Ishikawa (cell line): ENCODE data around the gene IPO9.

ENCODE experiments used
- CEBPB ChIP-seq: IDR thresholded peaks from 2 replicates; pipeline ENCODE4 v1.6.1; 2012
- CREB1 ChIP-seq: IDR thresholded peaks from 2 replicates; pipeline ENCODE4 v1.6.1; 2012; ENCODE audit warnings: low read depth
- EGR1 ChIP-seq: IDR thresholded peaks from 2 replicates; pipeline ENCODE4 v1.6.1; 2012
- EP300 ChIP-seq: IDR thresholded peaks from 2 replicates; pipeline ENCODE4 v1.6.1; 2012; ENCODE audit warnings: borderline replicate concordance
- FOXM1 ChIP-seq: IDR thresholded peaks from 2 replicates; pipeline ENCODE4 v1.6.1; 2012; ENCODE audit warnings: low read depth, borderline replicate concordance
- NFIC ChIP-seq: IDR thresholded peaks from 2 replicates; pipeline ENCODE4 v1.6.1; 2012
- RAD21 ChIP-seq: IDR thresholded peaks from 2 replicates; pipeline ENCODE4 v1.6.1; 2012; ENCODE audit warnings: low read depth
- TAF1 ChIP-seq: IDR thresholded peaks from 2 replicates; pipeline ENCODE4 v1.6.1; 2012; ENCODE audit warnings: low read depth, mild to moderate bottlenecking
- TCF12 ChIP-seq: IDR thresholded peaks from 2 replicates; pipeline ENCODE4 v1.6.1; 2012; ENCODE audit warnings: low read depth
- TEAD4 ChIP-seq: IDR thresholded peaks from 2 replicates; pipeline ENCODE4 v1.6.1; 2012
- YY1 ChIP-seq: IDR thresholded peaks from 2 replicates; pipeline ENCODE4 v1.6.1; 2012; ENCODE audit warnings: low read depth
- TF ChIP-seq, protein P1 (sequence below): IDR thresholded peaks from 2 replicates; pipeline ENCODE4 v1.6.1; 2012
- TF ChIP-seq, protein P2 (sequence below): IDR thresholded peaks from 2 replicates; pipeline ENCODE4 v1.6.1; 2012; ENCODE audit warnings: low read depth, mild to moderate bottlenecking
- TF ChIP-seq, protein P3 (sequence below): IDR thresholded peaks from 2 replicates; pipeline ENCODE4 v1.6.1; 2012

DNA sequence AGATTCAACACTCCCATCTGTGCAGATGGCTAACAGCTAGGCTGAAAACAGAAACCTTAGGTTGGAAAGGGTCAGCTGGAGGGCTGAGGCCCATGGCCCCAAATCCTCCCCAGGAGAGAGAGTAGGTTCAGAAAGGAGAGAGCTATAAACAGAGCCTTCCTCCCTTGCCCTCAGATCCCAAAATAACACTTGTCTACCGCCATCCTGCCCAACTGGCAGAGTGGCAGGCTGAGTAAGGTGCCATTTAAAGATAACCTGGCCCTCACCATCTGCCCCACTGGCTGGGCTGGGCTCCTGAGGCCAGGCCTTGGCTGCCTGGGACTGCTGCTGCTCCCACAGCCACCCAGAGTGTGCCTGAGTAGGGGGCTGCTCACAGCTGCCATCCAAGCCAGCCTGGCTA lies 55.5 kb downstream of the IPO9 start:
- TF ChIP-seq TAF1 (no peak), EP300 (no peak), CEBPB (no peak), RAD21 (no peak), FOXM1 (no peak), YY1 (no peak), EGR1 (no peak), TCF12 (no peak), CREB1 (no peak), TEAD4 (no peak), NFIC (no peak)
- TF ChIP-seq, protein P1, sequence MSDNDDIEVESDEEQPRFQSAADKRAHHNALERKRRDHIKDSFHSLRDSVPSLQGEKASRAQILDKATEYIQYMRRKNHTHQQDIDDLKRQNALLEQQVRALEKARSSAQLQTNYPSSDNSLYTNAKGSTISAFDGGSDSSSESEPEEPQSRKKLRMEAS = no peak
- TF ChIP-seq, protein P2, sequence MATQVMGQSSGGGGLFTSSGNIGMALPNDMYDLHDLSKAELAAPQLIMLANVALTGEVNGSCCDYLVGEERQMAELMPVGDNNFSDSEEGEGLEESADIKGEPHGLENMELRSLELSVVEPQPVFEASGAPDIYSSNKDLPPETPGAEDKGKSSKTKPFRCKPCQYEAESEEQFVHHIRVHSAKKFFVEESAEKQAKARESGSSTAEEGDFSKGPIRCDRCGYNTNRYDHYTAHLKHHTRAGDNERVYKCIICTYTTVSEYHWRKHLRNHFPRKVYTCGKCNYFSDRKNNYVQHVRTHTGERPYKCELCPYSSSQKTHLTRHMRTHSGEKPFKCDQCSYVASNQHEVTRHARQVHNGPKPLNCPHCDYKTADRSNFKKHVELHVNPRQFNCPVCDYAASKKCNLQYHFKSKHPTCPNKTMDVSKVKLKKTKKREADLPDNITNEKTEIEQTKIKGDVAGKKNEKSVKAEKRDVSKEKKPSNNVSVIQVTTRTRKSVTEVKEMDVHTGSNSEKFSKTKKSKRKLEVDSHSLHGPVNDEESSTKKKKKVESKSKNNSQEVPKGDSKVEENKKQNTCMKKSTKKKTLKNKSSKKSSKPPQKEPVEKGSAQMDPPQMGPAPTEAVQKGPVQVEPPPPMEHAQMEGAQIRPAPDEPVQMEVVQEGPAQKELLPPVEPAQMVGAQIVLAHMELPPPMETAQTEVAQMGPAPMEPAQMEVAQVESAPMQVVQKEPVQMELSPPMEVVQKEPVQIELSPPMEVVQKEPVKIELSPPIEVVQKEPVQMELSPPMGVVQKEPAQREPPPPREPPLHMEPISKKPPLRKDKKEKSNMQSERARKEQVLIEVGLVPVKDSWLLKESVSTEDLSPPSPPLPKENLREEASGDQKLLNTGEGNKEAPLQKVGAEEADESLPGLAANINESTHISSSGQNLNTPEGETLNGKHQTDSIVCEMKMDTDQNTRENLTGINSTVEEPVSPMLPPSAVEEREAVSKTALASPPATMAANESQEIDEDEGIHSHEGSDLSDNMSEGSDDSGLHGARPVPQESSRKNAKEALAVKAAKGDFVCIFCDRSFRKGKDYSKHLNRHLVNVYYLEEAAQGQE = no peak
- TF ChIP-seq, protein P3, sequence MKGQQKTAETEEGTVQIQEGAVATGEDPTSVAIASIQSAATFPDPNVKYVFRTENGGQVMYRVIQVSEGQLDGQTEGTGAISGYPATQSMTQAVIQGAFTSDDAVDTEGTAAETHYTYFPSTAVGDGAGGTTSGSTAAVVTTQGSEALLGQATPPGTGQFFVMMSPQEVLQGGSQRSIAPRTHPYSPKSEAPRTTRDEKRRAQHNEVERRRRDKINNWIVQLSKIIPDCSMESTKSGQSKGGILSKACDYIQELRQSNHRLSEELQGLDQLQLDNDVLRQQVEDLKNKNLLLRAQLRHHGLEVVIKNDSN = no peak
